K562 (cell line): ENCODE results near the gene C11orf58. TPM values are rescaled to one million over a fixed set of nuclear protein-coding genes. Genes with fewer than 3 reads are reported as not detected.

Source experiments
- ATAC-seq: fragments of 200-7000 bp; cut with Tn5 transposase; 3 replicates; pipeline ENCODE4 v1.9.1; 2020; ENCODE audit warnings: moderate library complexity
- BruUV-seq: library from RNA; stranded (reverse); fragments of 400-500 nt; replicated peaks from 2 replicates; lab custom pipeline; 2021; lab: Mats Ljungman, UMichigan
- CTCF ChIA-PET: fragments of 300-600 bp; formaldehyde crosslinking; extraction: SDS; loops from one replicate; lab custom pipeline; 2021; ENCODE audit warnings: low intra/inter-chr PET ratio; lab: Yijun Ruan, JAX
- POLR2A ChIA-PET: fragments of 300-600, 350-650 bp; sonication (Branson Sonifier 250); formaldehyde crosslinking; extraction: SDS; loops from one replicate; lab custom pipeline; 2021; ENCODE audit warnings: antibody characterized with exemption, inconsistent platforms; lab: Yijun Ruan, JAX
- DNase-seq, 4 experiments: peaks; one replicate each; pipeline versions ENCODE4 v3.0.0 to v3.0.0-alpha.2; 2011 to 2018; ENCODE audit warnings: low spot score in 3 of 4, mixed read lengths in 3 of 4; ENCODE audit errors: extremely low read depth in 1 of 4
- FAIRE-seq: peaks from 2 replicates; lab custom pipeline; 2011; peaks lifted over from hg19 to GRCh38; lab: Jason Lieb, UNC
- H2AFZ ChIP-seq: 2 replicates; pipeline ENCODE4 v1.6.0; 2011; ENCODE audit warnings: low read depth, low read length, control low read depth, inconsistent platforms
- H3K27ac ChIP-seq: fragments of 200-600 bp; 3 replicates; pipeline ENCODE4 v1.8.0; 2011; ENCODE audit warnings: low read depth, mild to moderate bottlenecking, control low read depth, inconsistent platforms, low read length, moderate library complexity, mixed read lengths; ENCODE audit errors: extremely low read depth
- H3K27me3 ChIP-seq, 2 experiments: fragments of 300-600 bp in 1 of 2; 2 replicates in 1 of 2; 3 replicates in 1 of 2; pipeline versions ENCODE4 v1.6.0 to v1.8.0; 2011; ENCODE audit warnings: inconsistent platforms in 2 of 2, low read length in 2 of 2, mild to moderate bottlenecking in 1 of 2, mixed read lengths in 1 of 2, moderate library complexity in 1 of 2; ENCODE audit not compliant: control insufficient read depth in 2 of 2, insufficient read depth in 2 of 2
- H3K36me3 ChIP-seq: fragments of 300-600 bp; 3 replicates; pipeline ENCODE4 v1.8.0; 2011; ENCODE audit warnings: mild to moderate bottlenecking, low read length, inconsistent platforms; ENCODE audit not compliant: control insufficient read depth, insufficient read depth
- H3K4me1 ChIP-seq, 2 experiments: fragments of 200-600 bp in 1 of 2; replicated peaks in 1 of 2; 2 replicates in 1 of 2; 3 replicates in 1 of 2; pipeline versions ENCODE4 v1.5.1 to v1.8.0; 2011; ENCODE audit warnings: inconsistent platforms in 2 of 2, low read length in 2 of 2, mild to moderate bottlenecking in 1 of 2, mixed read lengths in 1 of 2, moderate library complexity in 1 of 2; ENCODE audit not compliant: control insufficient read depth in 2 of 2, insufficient read depth in 2 of 2
- H3K4me2 ChIP-seq: 2 replicates; pipeline ENCODE4 v1.6.1; 2011; ENCODE audit warnings: low read length, control low read depth, inconsistent platforms, mixed read lengths; ENCODE audit not compliant: insufficient read depth
- H3K4me3 ChIP-seq: fragments of 200-600 bp; sonication (generic), shearing (Covaris generic); 2 replicates; pipeline ENCODE4 v1.5.1; 2016; ENCODE audit warnings: control low read depth, inconsistent platforms
- H3K79me2 ChIP-seq: fragments of 200-600 bp; 3 replicates; pipeline ENCODE4 v1.8.0; 2011; ENCODE audit warnings: low read length, inconsistent platforms; ENCODE audit not compliant: control insufficient read depth, insufficient read depth
- H3K9ac ChIP-seq, 2 experiments: 2 replicates each; pipeline versions ENCODE4 v1.6.0 to v1.6.1; 2011; ENCODE audit warnings: low read depth in 2 of 2, low read length in 2 of 2, control low read depth in 1 of 2, inconsistent platforms in 1 of 2, mild to moderate bottlenecking in 1 of 2, mixed read lengths in 1 of 2; ENCODE audit not compliant: insufficient read depth in 1 of 2
- H3K9me1 ChIP-seq: one replicate; pipeline ENCODE4 v1.6.0; 2011; ENCODE audit warnings: inconsistent platforms, mild to moderate bottlenecking, low read length, moderate library complexity; ENCODE audit not compliant: control insufficient read depth, insufficient read depth
- H3K9me3 ChIP-seq: replicated peaks from 2 replicates; pipeline ENCODE4 v1.5.1; 2011; ENCODE audit warnings: low read depth, low read length, inconsistent platforms; ENCODE audit not compliant: control insufficient read depth, insufficient read depth
- H4K20me1 ChIP-seq: replicated peaks from 2 replicates; pipeline ENCODE4 v1.6.1; 2011; ENCODE audit warnings: low read length, inconsistent platforms, mixed read lengths; ENCODE audit not compliant: control insufficient read depth, insufficient read depth
- MCM2 ChIP-seq: fragments of 450-650 bp; IDR thresholded peaks from 2 replicates; pipeline ENCODE4 v1.6.1; 2017; ENCODE audit warnings: low read depth, mild to moderate bottlenecking
- PPARD ChIP-seq: fragments of 250-450 bp; sonication (Bioruptor Pico); IDR thresholded peaks from 2 replicates; pipeline ENCODE4 v1.8.0; 2022; ENCODE audit warnings: inconsistent platforms, mild to moderate bottlenecking, moderate library complexity
- SIX5 ChIP-seq, 2 experiments: IDR thresholded peaks; 2 replicates each; pipeline ENCODE4 v1.6.1; 2011; ENCODE audit warnings: low read length in 2 of 2, borderline replicate concordance in 1 of 2, low read depth in 1 of 2, mild to moderate bottlenecking in 1 of 2, moderate library complexity in 1 of 2; ENCODE audit not compliant: insufficient read depth in 1 of 2
- YY1 ChIP-seq, 3 experiments: IDR thresholded peaks; 2 replicates each; pipeline ENCODE4 v1.6.1; 2011; ENCODE audit warnings: low read length in 2 of 3, mild to moderate bottlenecking in 2 of 3, moderate library complexity in 2 of 3, borderline replicate concordance in 1 of 3, control low read depth in 1 of 3, low read depth in 1 of 3; ENCODE audit not compliant: insufficient read depth in 3 of 3, insufficient replicate concordance in 2 of 3, control insufficient read depth in 1 of 3, insufficient read length in 1 of 3; ENCODE audit errors: extremely low read depth in 1 of 3
- WGBS: fragments of 100-300 bp; shearing (Covaris generic); methylation state at CpG from one replicate; pipeline ENCODE4 v1.1.6; 2016; ENCODE audit warnings: low coverage, mixed read lengths; ENCODE audit not compliant: insufficient coverage; ENCODE audit errors: missing lambda C conversion rate; 5-methylcytosine and 5-hydroxymethylcytosine counted together
- in situ Hi-C: fragments of 300-500 bp; cut with MboI; formaldehyde crosslinking; loops from 4 replicates; pipeline ENCODE4 v1.15.0; 2018; ENCODE audit warnings: inconsistent platforms, mixed read lengths
- intact Hi-C: fragments of 100-400 bp; cut with micrococcal nuclease; formaldehyde crosslinking; loops from 2 replicates; pipeline ENCODE4 v1.14.2; 2022
- polyA plus RNA-seq, 8 experiments: library from polyadenylated mRNA; depleted of rRNA in 4 of 8; stranded (reverse) in 5 of 8; unstranded in 3 of 8; fragments of >200 nt; fragmentation: Nextera tagmentation in 2 of 8; fragmentation: Illumina TruSeq in 1 of 8; extraction: Ambion mirVana in 2 of 8; extraction: Trizol in 1 of 8; gene quantifications; 2 replicates each; pipeline versions ENCODE4 v1.2.1 to v1.2.3, GENCODE V29; 2011 to 2014; ENCODE audit warnings: inconsistent platforms in 1 of 8, missing spikeins in 1 of 8
- total RNA-seq, 7 experiments: library from RNA; depleted of rRNA in 6 of 7; stranded (reverse); fragments of >200 nt in 6 of 7; fragmentation: Illumina TruSeq in 2 of 7; extraction: Trizol in 2 of 7; gene quantifications; 2 replicates each; pipeline versions ENCODE4 v1.2.1 to v1.2.3, GENCODE V29; 2011 to 2021; ENCODE audit warnings: low replicate concordance in 1 of 7
- TF ChIP-seq, protein P1 (sequence below): sonication (generic); IDR thresholded peaks from 2 replicates; pipeline ENCODE4 v1.6.1; 2016
- TF ChIP-seq, protein P2 (sequence below): sonication (generic); formaldehyde crosslinking; IDR thresholded peaks from 2 replicates; pipeline ENCODE4 v1.8.0; 2022; ENCODE audit warnings: mild to moderate bottlenecking, missing genetic modification reagents
- TF ChIP-seq, protein P3 (sequence below): sonication (generic); formaldehyde crosslinking; IDR thresholded peaks from 2 replicates; pipeline ENCODE4 v1.8.0; 2023; ENCODE audit warnings: missing genetic modification reagents, mild to moderate bottlenecking, borderline replicate concordance
- TF ChIP-seq, protein P4 (sequence below): fragments of 450-650 bp; formaldehyde crosslinking; IDR thresholded peaks from 2 replicates; pipeline ENCODE4 v1.4.0; 2020; ENCODE audit warnings: mild to moderate bottlenecking, moderate library complexity

Gene C11orf58
- total and polyA plus RNA-seq, 9 of the 15 experiments (the other 6 are each of a cell fraction or from before 2014, with no cell fraction given), result 104 to 421 (median 247) TPM

DNA sequence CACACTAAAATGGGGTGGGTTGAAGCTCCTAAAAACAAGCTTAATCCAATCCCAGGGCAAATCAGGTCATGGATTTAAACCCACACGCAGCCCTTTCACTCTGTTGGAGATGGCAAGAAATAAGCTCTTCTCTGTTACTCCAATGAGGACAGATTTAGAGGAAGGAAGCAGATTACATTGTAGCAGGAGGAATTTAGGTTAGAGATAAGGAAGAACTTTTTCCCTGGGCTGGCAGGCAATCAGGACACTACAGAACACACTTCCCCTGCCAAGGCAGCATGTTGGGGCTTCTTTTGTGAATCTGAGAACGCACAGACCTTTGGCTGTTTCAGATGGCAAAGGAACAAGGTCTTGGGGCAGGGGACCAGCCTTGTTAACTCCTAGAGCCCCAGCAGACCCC lies 46.2 kb downstream of the C11orf58 start (continued):
- TF ChIP-seq, protein P1, sequence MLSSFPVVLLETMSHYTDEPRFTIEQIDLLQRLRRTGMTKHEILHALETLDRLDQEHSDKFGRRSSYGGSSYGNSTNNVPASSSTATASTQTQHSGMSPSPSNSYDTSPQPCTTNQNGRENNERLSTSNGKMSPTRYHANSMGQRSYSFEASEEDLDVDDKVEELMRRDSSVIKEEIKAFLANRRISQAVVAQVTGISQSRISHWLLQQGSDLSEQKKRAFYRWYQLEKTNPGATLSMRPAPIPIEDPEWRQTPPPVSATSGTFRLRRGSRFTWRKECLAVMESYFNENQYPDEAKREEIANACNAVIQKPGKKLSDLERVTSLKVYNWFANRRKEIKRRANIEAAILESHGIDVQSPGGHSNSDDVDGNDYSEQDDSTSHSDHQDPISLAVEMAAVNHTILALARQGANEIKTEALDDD, result no peak
- no peak for TF ChIP-seq MCM2

DNA sequence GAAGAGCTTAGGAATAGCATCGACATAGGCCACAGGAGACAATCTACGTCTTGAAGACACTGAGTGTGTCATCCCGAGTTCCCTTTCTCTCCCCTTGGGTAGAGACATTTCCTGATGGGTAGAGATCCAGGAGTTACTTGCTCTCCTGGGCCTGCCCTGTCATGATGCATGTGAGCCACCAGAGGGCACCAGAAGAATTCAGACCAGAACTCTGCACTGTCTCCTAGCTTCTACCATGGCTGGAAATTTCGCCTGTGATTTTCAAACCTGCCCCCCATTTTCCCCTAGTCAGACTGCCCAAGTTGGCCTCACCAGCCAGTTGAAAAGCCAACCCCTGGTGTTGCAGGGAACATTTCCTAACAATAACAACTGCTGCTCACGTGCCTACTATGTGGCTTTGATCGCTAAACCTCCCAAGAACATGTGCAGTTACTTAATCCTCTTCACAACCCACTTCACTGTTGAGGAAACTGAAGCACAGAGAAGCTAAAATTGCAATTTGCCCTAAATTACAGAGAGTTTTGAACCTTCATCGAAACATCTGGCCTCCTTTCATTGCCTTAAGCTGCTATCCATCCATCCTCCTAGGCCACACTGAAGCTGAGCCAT lies 47.2 kb downstream of the C11orf58 start:
- no peak overlapping the region for H2AFZ ChIP-seq
- ATAC-seq (peak; percentile 85), DNase-seq (peak; percentile 75 to 78 (median 76)), FAIRE-seq (peak; percentile 94)
- H3K79me2 ChIP-seq, result no peaks in the 10 kb centered on the region
- WGBS, result 0% methylated on average over 7 of the region's 7 CpGs
- intact Hi-C loops, result loop anchor here (5.0 kb wide), 1 partner anchor 37 kb away; no protein-coding TSS in a partner anchor
- no peak overlapping the region for H3K9ac ChIP-seq
- BruUV-seq, result no TSS peak
- no peak overlapping the region for H3K4me3 ChIP-seq
- peaks cover 11% of the 10 kb centered on the region; the same call in 1 of the 2 replicates for H4K20me1 ChIP-seq
- peaks cover 8 to 30% of the 10 kb centered on the region in 2 experiments; a peak in 4 of 5 replicates for H3K27me3 ChIP-seq
- peaks cover 0 to 6% of the 10 kb centered on the region in 2 experiments; a peak in 1 of 5 replicates for H3K4me1 ChIP-seq
- H3K27ac ChIP-seq, result no peak overlapping the region
- in situ Hi-C loops, result loop anchor here (10.0 kb wide), 1 partner anchor 279 kb away; no protein-coding TSS in a partner anchor
- H3K4me2 ChIP-seq, result no peak overlapping the region
- H3K9me1 ChIP-seq, result peaks cover 4% of the 10 kb centered on the region
- CTCF ChIA-PET, result interaction anchor here (1.5 kb wide), 1 partner anchor 98 kb away, joined by 5 read pairs; no protein-coding TSS in a partner anchor
- POLR2A ChIA-PET, result interaction anchor here (1.0 kb wide), 1 partner anchor 292 kb away, joined by 5 read pairs; the partner anchor contains the start of gene RPS13
- no peaks in the 10 kb centered on the region for H3K9me3 ChIP-seq
- H3K36me3 ChIP-seq, result no peaks in the 10 kb centered on the region
- TF ChIP-seq, protein P2, sequence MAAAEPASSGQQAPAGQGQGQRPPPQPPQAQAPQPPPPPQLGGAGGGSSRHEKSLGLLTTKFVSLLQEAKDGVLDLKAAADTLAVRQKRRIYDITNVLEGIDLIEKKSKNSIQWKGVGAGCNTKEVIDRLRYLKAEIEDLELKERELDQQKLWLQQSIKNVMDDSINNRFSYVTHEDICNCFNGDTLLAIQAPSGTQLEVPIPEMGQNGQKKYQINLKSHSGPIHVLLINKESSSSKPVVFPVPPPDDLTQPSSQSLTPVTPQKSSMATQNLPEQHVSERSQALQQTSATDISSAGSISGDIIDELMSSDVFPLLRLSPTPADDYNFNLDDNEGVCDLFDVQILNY, result no peak
- TF ChIP-seq YY1 (IDR thresholded peaks at IDR 0.05; ENCODE audit: borderline replicate concordance in 1 of 3, control insufficient read depth in 1 of 3, extremely low read depth in 1 of 3, insufficient read depth in 3 of 3, insufficient read length in 1 of 3, insufficient replicate concordance in 2 of 3, low read depth in 1 of 3, low read length in 2 of 3) (no peak), SIX5 (IDR thresholded peaks at IDR 0.05; ENCODE audit: borderline replicate concordance in 1 of 2, insufficient read depth in 1 of 2, low read depth in 1 of 2, low read length in 2 of 2) (no peak), PPARD (CRISPR knock-in tag) (no peak)
- TF ChIP-seq, protein P3, sequence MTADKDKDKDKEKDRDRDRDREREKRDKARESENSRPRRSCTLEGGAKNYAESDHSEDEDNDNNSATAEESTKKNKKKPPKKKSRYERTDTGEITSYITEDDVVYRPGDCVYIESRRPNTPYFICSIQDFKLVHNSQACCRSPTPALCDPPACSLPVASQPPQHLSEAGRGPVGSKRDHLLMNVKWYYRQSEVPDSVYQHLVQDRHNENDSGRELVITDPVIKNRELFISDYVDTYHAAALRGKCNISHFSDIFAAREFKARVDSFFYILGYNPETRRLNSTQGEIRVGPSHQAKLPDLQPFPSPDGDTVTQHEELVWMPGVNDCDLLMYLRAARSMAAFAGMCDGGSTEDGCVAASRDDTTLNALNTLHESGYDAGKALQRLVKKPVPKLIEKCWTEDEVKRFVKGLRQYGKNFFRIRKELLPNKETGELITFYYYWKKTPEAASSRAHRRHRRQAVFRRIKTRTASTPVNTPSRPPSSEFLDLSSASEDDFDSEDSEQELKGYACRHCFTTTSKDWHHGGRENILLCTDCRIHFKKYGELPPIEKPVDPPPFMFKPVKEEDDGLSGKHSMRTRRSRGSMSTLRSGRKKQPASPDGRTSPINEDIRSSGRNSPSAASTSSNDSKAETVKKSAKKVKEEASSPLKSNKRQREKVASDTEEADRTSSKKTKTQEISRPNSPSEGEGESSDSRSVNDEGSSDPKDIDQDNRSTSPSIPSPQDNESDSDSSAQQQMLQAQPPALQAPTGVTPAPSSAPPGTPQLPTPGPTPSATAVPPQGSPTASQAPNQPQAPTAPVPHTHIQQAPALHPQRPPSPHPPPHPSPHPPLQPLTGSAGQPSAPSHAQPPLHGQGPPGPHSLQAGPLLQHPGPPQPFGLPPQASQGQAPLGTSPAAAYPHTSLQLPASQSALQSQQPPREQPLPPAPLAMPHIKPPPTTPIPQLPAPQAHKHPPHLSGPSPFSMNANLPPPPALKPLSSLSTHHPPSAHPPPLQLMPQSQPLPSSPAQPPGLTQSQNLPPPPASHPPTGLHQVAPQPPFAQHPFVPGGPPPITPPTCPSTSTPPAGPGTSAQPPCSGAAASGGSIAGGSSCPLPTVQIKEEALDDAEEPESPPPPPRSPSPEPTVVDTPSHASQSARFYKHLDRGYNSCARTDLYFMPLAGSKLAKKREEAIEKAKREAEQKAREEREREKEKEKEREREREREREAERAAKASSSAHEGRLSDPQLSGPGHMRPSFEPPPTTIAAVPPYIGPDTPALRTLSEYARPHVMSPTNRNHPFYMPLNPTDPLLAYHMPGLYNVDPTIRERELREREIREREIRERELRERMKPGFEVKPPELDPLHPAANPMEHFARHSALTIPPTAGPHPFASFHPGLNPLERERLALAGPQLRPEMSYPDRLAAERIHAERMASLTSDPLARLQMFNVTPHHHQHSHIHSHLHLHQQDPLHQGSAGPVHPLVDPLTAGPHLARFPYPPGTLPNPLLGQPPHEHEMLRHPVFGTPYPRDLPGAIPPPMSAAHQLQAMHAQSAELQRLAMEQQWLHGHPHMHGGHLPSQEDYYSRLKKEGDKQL (CRISPR knock-in tag), result no peak
- TF ChIP-seq, protein P4, sequence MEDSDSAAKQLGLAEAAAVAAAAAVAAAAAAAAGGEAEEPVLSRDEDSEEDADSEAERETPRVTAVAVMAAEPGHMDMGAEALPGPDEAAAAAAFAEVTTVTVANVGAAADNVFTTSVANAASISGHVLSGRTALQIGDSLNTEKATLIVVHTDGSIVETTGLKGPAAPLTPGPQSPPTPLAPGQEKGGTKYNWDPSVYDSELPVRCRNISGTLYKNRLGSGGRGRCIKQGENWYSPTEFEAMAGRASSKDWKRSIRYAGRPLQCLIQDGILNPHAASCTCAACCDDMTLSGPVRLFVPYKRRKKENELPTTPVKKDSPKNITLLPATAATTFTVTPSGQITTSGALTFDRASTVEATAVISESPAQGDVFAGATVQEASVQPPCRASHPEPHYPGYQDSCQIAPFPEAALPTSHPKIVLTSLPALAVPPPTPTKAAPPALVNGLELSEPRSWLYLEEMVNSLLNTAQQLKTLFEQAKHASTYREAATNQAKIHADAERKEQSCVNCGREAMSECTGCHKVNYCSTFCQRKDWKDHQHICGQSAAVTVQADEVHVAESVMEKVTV (CRISPR knock-in tag), result peak; percentile 45; the same call in 1 of the 2 replicates
